IPS-15b (cell line): ENCODE results near the gene LOXHD1.
A peak's percentile ranks its signal among the peaks of the same experiment; 100 is the strongest.

Experiments used
- H3K27me3 ChIP-seq: one replicate; pipeline ENCODE4 v1.6.1; 2013; ENCODE audit warnings: low read length; ENCODE audit not compliant: control insufficient read depth, insufficient read depth
- H3K36me3 ChIP-seq: one replicate; pipeline ENCODE4 v1.6.1; 2013; ENCODE audit warnings: low read length; ENCODE audit not compliant: control insufficient read depth, insufficient read depth
- H3K4me1 ChIP-seq: one replicate; pipeline ENCODE4 v1.6.1; 2013; ENCODE audit warnings: mild to moderate bottlenecking, low read length; ENCODE audit not compliant: control insufficient read depth, insufficient read depth
- H3K4me3 ChIP-seq: one replicate; pipeline ENCODE4 v1.5.1; 2013; ENCODE audit warnings: low read depth, low read length
- H3K9ac ChIP-seq: one replicate; pipeline ENCODE4 v1.6.1; 2013; ENCODE audit warnings: low read depth, mild to moderate bottlenecking, low read length
- H3K9me3 ChIP-seq: one replicate; pipeline ENCODE4 v1.6.1; 2013; ENCODE audit warnings: mild to moderate bottlenecking, low read length; ENCODE audit not compliant: control insufficient read depth, insufficient read depth

The LOXHD1 gene

GRCh38 chr18:46466234-46467160 is 190.5 kb downstream of the LOXHD1 start:
- H3K9me3 ChIP-seq: no peaks in the 10 kb centered on the region
- no peaks in the 10 kb centered on the region for H3K27me3 ChIP-seq
- peak overlapping the region; percentile 16 for H3K9ac ChIP-seq
- no peaks in the 10 kb centered on the region for H3K36me3 ChIP-seq
- H3K4me1 ChIP-seq: peaks cover 9% of the 10 kb centered on the region
- no peak overlapping the region for H3K4me3 ChIP-seq

DNA sequence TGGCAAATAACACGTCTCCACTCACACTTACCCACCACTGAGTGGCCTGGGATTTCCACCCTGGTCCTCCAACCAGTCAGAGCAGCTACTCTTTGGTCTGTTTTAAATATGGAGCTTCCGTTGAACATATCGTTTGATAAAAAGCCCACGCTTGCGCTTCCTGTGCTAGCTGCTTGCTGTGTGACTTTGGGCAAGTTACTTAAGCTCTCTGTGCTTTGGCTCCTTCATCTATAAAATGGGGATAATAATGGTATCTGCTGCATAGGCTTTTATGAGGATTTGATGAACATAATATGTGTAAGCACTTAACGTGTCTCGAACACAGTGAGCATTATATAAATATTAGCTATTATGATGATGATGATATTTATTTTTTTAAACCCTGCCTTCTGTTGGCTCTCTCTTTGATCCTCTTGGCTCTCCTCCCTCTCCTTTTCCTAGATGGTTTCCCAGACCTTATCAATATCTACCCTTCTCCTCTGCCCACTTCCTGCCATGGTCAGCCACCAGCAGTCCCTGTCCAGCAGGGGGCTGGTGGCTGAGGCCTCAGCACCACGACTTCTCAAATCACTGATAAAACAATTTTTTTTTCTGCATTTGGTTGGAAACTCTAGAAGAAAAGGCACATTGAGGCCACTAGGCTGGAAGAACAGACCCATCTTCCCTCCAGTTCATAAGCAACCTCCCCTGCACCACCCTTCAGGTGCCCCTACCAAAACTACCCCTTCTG is 191.9 kb downstream of the LOXHD1 start:
- Histone ChIP-seq H3K9me3 (no peaks in the 10 kb centered on the region), H3K9ac (no peak overlapping the region), H3K36me3 (no peaks in the 10 kb centered on the region)

GRCh38 chr18:46462523-46462922 is 194.5 kb downstream of the LOXHD1 start:
- no peaks in the 10 kb centered on the region for H3K9me3 ChIP-seq
- H3K36me3 ChIP-seq: peaks cover 3% of the 10 kb centered on the region
- peaks cover 22% of the 10 kb centered on the region for H3K4me1 ChIP-seq
- no peak overlapping the region for H3K9ac ChIP-seq
- no peaks in the 10 kb centered on the region for H3K27me3 ChIP-seq
- no peak overlapping the region for H3K4me3 ChIP-seq

More for the DNA sequence above, 191.9 kb downstream of the LOXHD1 start:
- H3K4me1 ChIP-seq: peaks cover 9% of the 10 kb centered on the region
- no peaks in the 10 kb centered on the region for H3K27me3 ChIP-seq
- no peak overlapping the region for H3K4me3 ChIP-seq

DNA sequence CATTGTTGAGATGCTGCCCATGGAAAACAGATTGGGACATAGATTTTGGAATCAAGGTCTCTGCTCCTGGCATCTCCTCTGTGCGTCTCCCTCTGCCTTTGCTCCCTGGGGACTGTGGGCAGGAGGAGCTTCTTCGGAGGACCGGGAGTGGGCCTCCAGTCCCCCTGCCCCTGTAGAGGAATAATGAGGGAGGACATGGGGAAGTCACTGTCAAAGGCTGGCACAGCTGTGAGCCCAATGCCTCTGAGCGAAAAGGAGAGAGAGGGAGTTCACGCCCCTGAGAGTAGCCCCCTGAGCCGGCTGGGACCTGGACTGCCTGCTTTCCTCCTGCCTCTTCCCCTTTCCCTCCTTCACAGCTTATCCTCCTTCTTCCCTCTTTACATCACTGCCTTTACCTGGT is 195.0 kb downstream of the LOXHD1 start:
- Histone ChIP-seq H3K36me3 (peaks cover 3% of the 10 kb centered on the region), H3K27me3 (no peaks in the 10 kb centered on the region), H3K9me3 (no peaks in the 10 kb centered on the region), H3K4me1 (peaks cover 22% of the 10 kb centered on the region), H3K4me3 (no peak overlapping the region), H3K9ac (no peak overlapping the region)

GRCh38 chr18:46460754-46461153 is 196.3 kb downstream of the LOXHD1 start:
- Histone ChIP-seq H3K4me1 (peaks cover 13% of the 10 kb centered on the region), H3K9ac (no peak overlapping the region), H3K4me3 (no peak overlapping the region), H3K9me3 (no peaks in the 10 kb centered on the region), H3K36me3 (peaks cover 3% of the 10 kb centered on the region), H3K27me3 (no peaks in the 10 kb centered on the region)

DNA sequence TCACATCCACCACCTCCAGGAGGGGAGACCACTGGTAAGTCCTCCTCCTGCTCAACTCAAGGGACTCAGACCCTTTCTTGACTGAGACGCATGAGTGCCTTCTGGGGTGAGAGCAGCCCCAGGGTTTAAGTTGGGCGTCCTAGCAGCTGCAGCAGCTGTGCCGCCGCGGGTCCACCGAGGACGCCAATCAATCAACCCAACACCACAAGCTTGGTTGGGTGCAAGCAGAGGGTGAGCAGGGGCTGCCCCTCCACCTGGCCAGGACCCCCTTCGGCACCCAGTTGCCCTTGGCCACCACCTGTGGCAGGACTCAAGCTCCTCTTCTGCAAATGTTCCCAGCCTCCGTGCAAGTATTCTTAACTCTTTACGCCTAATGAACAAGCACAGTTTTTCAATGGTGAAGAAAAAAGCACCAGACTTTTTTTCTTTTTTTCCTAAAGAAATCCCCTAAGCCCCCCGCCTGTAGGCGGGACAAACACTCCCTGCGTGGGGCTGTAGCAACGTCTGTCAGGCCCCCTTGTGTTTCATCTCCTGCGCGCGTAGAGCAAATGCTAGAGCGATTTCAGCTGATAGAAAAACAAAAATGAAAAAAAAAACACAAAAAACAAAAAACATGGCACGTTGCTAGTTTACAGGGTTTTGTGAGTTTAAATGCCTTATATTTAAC is 197.1 kb downstream of the LOXHD1 start:
- Histone ChIP-seq H3K9ac (no peak overlapping the region), H3K9me3 (no peaks in the 10 kb centered on the region), H3K27me3 (no peaks in the 10 kb centered on the region), H3K4me1 (peaks cover 12% of the 10 kb centered on the region), H3K36me3 (peaks cover 3% of the 10 kb centered on the region), H3K4me3 (no peak overlapping the region)

DNA sequence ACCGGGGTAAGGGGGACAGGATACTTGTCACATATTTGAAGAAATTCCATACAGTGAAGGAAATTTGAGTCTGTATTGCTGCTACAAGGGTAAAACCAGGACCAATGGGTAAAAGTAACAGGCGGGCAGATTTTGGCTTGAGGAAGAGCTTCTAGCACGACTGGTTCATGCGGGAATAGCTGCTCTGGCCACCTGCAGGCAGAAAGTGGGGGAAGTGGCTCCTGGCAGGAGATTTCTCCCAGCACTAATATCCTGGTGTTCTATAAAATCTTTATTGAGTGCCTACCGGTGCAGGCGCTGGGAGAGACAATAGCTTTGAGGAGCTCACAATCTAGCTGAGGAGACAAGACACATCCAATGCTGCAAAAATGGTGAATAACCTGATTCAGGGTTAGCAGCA is 198.5 kb downstream of the LOXHD1 start:
- H3K4me1 ChIP-seq: peaks cover 12% of the 10 kb centered on the region
- no peaks in the 10 kb centered on the region for H3K27me3 ChIP-seq
- H3K9ac ChIP-seq: no peak overlapping the region
- peaks cover 3% of the 10 kb centered on the region for H3K36me3 ChIP-seq
- no peaks in the 10 kb centered on the region for H3K9me3 ChIP-seq
- no peak overlapping the region for H3K4me3 ChIP-seq

DNA sequence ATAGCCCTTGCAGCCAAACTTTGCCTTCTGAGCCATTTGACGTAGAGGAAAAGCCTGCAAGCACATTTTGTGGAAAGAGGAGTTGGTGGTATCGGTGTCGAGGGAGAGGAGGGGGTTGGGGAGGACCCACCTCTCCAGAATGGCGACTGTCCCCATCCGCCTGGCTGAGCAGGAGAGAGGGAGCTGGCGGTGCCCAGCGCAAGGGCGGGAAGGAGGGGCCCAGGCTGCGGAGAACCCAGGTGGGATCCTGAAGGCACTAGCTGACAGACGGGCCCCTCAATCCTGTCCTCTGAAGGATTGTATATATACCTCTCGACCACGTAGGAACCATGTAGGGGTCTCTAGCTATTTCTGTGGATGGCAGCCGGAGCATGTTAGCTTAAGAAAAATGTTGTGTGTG is 200.3 kb downstream of the LOXHD1 start:
- H3K4me1 ChIP-seq: peaks cover 12% of the 10 kb centered on the region
- peaks cover 3% of the 10 kb centered on the region for H3K36me3 ChIP-seq
- no peaks in the 10 kb centered on the region for H3K9me3 ChIP-seq
- no peaks in the 10 kb centered on the region for H3K27me3 ChIP-seq
- H3K4me3 ChIP-seq: no peak overlapping the region
- H3K9ac ChIP-seq: no peak overlapping the region

GRCh38 chr18:46452820-46453219 is 204.2 kb downstream of the LOXHD1 start:
- peaks cover 1% of the 10 kb centered on the region for H3K36me3 ChIP-seq
- H3K4me1 ChIP-seq: peaks cover 7% of the 10 kb centered on the region
- H3K9me3 ChIP-seq: no peaks in the 10 kb centered on the region
- H3K27me3 ChIP-seq: peaks cover 4% of the 10 kb centered on the region
- no peak overlapping the region for H3K9ac ChIP-seq
- no peak overlapping the region for H3K4me3 ChIP-seq

DNA sequence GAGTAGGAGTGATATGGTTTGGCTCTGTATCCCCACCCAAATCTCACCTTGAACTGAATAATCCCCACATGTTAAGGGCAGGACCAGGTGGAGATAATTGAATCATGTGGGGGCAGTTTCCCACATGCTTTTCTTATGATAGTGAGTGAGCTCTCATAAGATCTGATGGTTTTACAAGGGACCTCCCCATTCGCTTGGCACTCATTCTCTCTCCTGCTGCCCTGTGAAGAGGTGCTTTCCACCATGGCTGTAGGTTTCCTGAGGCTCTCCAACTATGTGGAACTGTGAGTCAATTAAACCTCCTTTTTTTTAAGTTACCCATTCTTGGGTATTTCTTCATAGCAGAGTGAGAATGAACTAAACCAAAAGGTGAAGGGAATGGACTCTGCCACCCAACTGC is 207.5 kb downstream of the LOXHD1 start:
- Histone ChIP-seq H3K27me3 (peaks cover 4% of the 10 kb centered on the region), H3K4me1 (peaks cover 12% of the 10 kb centered on the region), H3K9ac (no peak overlapping the region), H3K4me3 (no peak overlapping the region), H3K36me3 (no peaks in the 10 kb centered on the region), H3K9me3 (no peaks in the 10 kb centered on the region)

GRCh38 chr18:46449033-46449432 is 208.0 kb downstream of the LOXHD1 start:
- Histone ChIP-seq H3K4me3 (no peak overlapping the region), H3K4me1 (peaks cover 12% of the 10 kb centered on the region), H3K27me3 (peaks cover 4% of the 10 kb centered on the region), H3K9ac (no peak overlapping the region), H3K9me3 (no peaks in the 10 kb centered on the region), H3K36me3 (no peaks in the 10 kb centered on the region)
